GM03348 (cell line): ENCODE data around the gene IL16.
"Not testable (repeated sequence)": the region's sequence is repeated elsewhere in the genome, so short reads cannot be mapped to it uniquely, and the experiment has no call there.

Experiments used
- DNase-seq: peaks from one replicate; pipeline ENCODE4 v3.0.0; 2012; ENCODE audit warnings: low spot score

Gene IL16

GRCh38 chr15:81337713-81338157 lies 141.1 kb downstream of the IL16 start:
- peak; percentile 42 for DNase-seq

- DNase-seq, result peak; percentile 70
Measured at GRCh38 chr15:81338170-81339007, 141.7 kb downstream of the IL16 start.

- no peak for DNase-seq
Measured at GRCh38 chr15:81339321-81339720, 142.6 kb downstream of the IL16 start.

GRCh38 chr15:81339851-81340250 lies 143.2 kb downstream of the IL16 start:
- DNase-seq, result no peak

GRCh38 chr15:81341351-81341750 lies 144.7 kb downstream of the IL16 start:
- no peak for DNase-seq

GRCh38 chr15:81343371-81343770 lies 146.7 kb downstream of the IL16 start:
- DNase-seq, result no peak

- DNase-seq, result no peak
Measured at GRCh38 chr15:81346611-81347010, 149.9 kb downstream of the IL16 start.

- DNase-seq, result no peak
Measured at GRCh38 chr15:81347910-81348309, 151.2 kb downstream of the IL16 start.

- not testable (repeated sequence) for DNase-seq
Measured at GRCh38 chr15:81348691-81349090, 152.0 kb downstream of the IL16 start.

GRCh38 chr15:81349271-81349670 lies 152.6 kb downstream of the IL16 start:
- DNase-seq, result no peak

GRCh38 chr15:81351651-81352050 lies 155.0 kb downstream of the IL16 start:
- DNase-seq, result no peak

- DNase-seq, result no peak
Measured at GRCh38 chr15:81356252-81356651, 159.6 kb downstream of the IL16 start.

GRCh38 chr15:81357180-81357686 lies 160.6 kb downstream of the IL16 start:
- DNase-seq, result no peak

- DNase-seq, result no peak
Measured at GRCh38 chr15:81358248-81358647, 161.6 kb downstream of the IL16 start.

- DNase-seq, result no peak
Measured at GRCh38 chr15:81360491-81360890, 163.8 kb downstream of the IL16 start.

- no peak for DNase-seq
Measured at GRCh38 chr15:81361891-81362290, 165.2 kb downstream of the IL16 start.

- no peak for DNase-seq
Measured at GRCh38 chr15:81362790-81363189, 166.1 kb downstream of the IL16 start.

- DNase-seq, result no peak
Measured at GRCh38 chr15:81363276-81363675, 166.6 kb downstream of the IL16 start.
